Lung (tissue), 12 donors: Measurements from ENCODE around the gene SNED1. TPM values are rescaled to one million over a fixed set of nuclear protein-coding genes. Genes with fewer than 3 reads are reported as not detected.
A peak's percentile ranks its signal among the peaks of the same experiment; 100 is the strongest.

Experiments
- ATAC-seq: fragments of 200-7000 bp; cut with Tn5 transposase; one replicate; pipeline ENCODE4 v1.9.1; 2020; ENCODE audit warnings: moderate number of reproducible peaks; ENCODE audit not compliant: insufficient read depth, low FRiP score
- DNase-seq, 3 donors: peaks; one replicate each; pipeline ENCODE4 v3.0.0-alpha.2; 2013 to 2017
- H3K27ac ChIP-seq, 2 donors: one replicate each; pipeline ENCODE4 v1.5.1; 2013; ENCODE audit warnings: mild to moderate bottlenecking in 2 of 2, moderate library complexity in 2 of 2, control low read depth in 1 of 2, inconsistent platforms in 1 of 2, low read depth in 1 of 2, low read length in 1 of 2
- H3K27me3 ChIP-seq, 3 donors: one replicate each; pipeline ENCODE4 v1.5.1; 2013; ENCODE audit warnings: low read length in 2 of 3; ENCODE audit not compliant: control insufficient read depth in 3 of 3, insufficient read depth in 3 of 3
- H3K36me3 ChIP-seq, 4 donors: one replicate each; pipeline ENCODE4 v1.5.1; 2013; ENCODE audit warnings: low read length in 4 of 4, mild to moderate bottlenecking in 1 of 4, moderate library complexity in 1 of 4; ENCODE audit not compliant: control insufficient read depth in 4 of 4, insufficient read depth in 4 of 4
- H3K4me1 ChIP-seq, 5 donors: one replicate each; pipeline ENCODE4 v1.5.1; 2013; ENCODE audit warnings: low read length in 5 of 5, mild to moderate bottlenecking in 2 of 5, moderate library complexity in 1 of 5; ENCODE audit not compliant: control insufficient read depth in 5 of 5, insufficient read depth in 5 of 5
- H3K4me3 ChIP-seq: one replicate; pipeline ENCODE4 v1.5.1; 2013; ENCODE audit warnings: mild to moderate bottlenecking, control low read depth, moderate library complexity
- H3K9ac ChIP-seq, 2 donors: one replicate each; pipeline ENCODE4 v1.5.1; 2013; ENCODE audit warnings: low read length in 2 of 2, control low read depth in 1 of 2; ENCODE audit not compliant: insufficient read depth in 1 of 2
- H3K9me3 ChIP-seq, 4 donors: one replicate each; pipeline ENCODE4 v1.5.1; 2013; ENCODE audit warnings: low read length in 3 of 4, mild to moderate bottlenecking in 1 of 4, moderate library complexity in 1 of 4; ENCODE audit not compliant: control insufficient read depth in 4 of 4, insufficient read depth in 3 of 4
- WGBS, 2 donors: extraction: QIAGEN DNeasy Blood & Tissue Kit; methylation state at CpG; one replicate each; pipeline ENCODE4 v1.1.7; 2013; 5-methylcytosine and 5-hydroxymethylcytosine counted together
- polyA plus RNA-seq, 2 donors: library from polyadenylated mRNA; stranded (reverse); fragments of 200-250 nt; gene quantifications; one replicate each; pipeline ENCODE4 v1.2.1, GENCODE V29; 2013
- total RNA-seq, 2 donors: library from RNA; depleted of rRNA in 1 of 2; stranded (reverse); fragments of >200 nt in 1 of 2; gene quantifications; one replicate each; pipeline ENCODE4 v1.2.1, GENCODE V29; 2014 to 2021
- TF ChIP-seq, protein P1 (sequence below): IDR thresholded peaks from 2 replicates; pipeline ENCODE4 v1.5.1; 2012; ENCODE audit warnings: mild to moderate bottlenecking; ENCODE audit errors: control extremely low read depth, extremely low read depth
- donor health status: control.
- donor health status: control.
- donor health status: Bipolar disorder and iron deficiency.
- donor health status: healthy.
- donor health status: DM: yes; HTN: yes; CAD: no.

Gene SNED1
- total and polyA plus RNA-seq, 4 donors, result 5.9 to 74.6 (median 34.7) TPM

DNA sequence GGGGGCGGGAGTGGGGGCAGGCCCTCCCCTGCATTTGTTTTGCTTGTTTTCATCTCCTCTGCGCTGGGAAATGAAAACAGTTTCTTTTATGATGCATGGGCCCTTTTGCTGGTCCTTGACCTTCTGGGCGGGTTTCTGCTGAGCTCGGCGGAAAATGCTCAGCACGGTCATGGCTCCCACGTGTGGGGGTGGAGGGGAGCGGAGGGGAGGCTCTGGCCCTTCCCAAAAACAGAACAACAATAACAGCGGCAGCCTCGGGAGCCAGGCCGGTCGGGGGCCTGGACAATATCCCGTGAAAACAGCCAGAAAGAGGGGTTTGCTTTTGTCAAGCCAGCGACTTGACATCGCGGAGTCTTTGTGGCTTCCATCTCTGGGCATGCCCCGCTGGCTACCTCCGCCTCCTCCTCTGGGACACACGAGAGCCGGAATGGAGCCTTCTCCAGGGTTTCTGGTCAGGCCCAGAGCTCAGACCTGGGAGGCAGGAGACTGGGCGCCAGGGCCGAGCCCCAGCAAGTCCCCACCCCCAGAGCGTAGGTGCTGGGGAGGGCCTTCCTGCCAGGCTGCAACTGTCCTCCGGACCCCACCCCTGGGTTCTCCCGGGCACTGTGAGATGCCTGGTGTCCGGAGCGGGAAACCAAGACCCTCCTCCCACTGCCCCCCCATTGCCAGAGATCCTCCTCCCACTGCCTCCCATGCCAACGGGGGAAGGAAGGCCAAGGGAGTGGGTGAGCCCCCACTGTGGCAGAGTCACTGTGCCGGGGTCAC lies 35.9 kb upstream of the SNED1 start:
- Histone ChIP-seq H3K27me3 (no peaks in the 10 kb centered on the region), H3K36me3 (no peaks in the 10 kb centered on the region), H3K4me1 (peaks cover 0 to 73% (median 29%) of the 10 kb centered on the region in 5 donors), H3K4me3 (no peak overlapping the region), H3K9me3 (peaks cover 0 to 3% (median 0%) of the 10 kb centered on the region in 4 donors), H3K27ac (peak overlapping the region in 1 of 2 donors; percentile 46), H3K9ac (peak overlapping the region in 1 of 2 donors; percentile 62)
- TF ChIP-seq, protein P1, sequence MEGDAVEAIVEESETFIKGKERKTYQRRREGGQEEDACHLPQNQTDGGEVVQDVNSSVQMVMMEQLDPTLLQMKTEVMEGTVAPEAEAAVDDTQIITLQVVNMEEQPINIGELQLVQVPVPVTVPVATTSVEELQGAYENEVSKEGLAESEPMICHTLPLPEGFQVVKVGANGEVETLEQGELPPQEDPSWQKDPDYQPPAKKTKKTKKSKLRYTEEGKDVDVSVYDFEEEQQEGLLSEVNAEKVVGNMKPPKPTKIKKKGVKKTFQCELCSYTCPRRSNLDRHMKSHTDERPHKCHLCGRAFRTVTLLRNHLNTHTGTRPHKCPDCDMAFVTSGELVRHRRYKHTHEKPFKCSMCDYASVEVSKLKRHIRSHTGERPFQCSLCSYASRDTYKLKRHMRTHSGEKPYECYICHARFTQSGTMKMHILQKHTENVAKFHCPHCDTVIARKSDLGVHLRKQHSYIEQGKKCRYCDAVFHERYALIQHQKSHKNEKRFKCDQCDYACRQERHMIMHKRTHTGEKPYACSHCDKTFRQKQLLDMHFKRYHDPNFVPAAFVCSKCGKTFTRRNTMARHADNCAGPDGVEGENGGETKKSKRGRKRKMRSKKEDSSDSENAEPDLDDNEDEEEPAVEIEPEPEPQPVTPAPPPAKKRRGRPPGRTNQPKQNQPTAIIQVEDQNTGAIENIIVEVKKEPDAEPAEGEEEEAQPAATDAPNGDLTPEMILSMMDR, result no peak
- DNase-seq (peak; percentile 95 to 99 (median 99)), ATAC-seq (peak; percentile 28)
- WGBS, 2 donors, result 67 to 76% methylated on average over 29 of the region's 29 CpGs

DNA sequence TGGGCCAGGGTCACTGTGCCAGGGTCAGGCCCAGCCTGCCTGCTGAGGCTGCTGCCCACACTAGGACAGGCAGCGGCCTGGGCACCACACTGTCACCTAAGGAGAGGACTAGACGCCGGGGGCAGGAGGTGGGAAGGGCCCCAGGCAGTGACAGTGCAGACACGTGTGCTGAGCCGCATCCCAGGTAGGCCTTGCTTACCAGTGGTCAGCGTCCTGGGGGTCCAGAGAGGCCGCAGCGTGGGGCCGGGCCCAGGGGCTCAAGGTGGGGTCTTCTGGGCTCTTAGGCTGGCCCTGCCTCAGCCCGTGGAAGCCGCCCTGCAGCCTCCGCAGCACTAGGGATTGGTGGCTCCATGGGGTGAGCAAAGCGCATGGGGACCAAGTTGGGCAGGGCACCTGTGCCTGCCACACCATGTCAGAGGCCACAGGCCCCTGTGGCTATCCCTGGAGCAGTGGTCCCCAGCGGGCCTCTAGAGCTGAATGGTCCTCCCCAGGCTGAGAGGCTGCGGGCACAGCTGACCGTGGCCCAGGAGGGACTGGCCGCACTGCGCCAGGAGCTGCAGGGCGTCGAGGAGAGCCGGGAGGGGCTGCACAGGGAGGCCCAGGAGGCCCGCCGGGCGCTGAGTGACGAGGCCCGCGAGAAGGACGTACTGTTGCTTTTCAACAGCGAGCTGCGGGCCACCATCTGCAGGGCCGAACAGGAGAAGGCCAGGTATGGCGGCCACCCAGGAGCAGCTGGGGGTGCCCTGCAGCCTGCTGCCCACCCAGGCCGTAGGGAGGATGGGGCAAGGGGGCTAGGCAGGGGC lies 35.2 kb upstream of the SNED1 start:
- Histone ChIP-seq H3K4me3 (no peak overlapping the region), H3K9me3 (peaks cover 0 to 3% (median 0%) of the 10 kb centered on the region in 4 donors), H3K36me3 (no peaks in the 10 kb centered on the region), H3K9ac (peak overlapping the region in 1 of 2 donors; percentile 62), H3K4me1 (peaks cover 0 to 65% (median 26%) of the 10 kb centered on the region in 5 donors), H3K27me3 (no peaks in the 10 kb centered on the region), H3K27ac (peak overlapping the region in 1 of 2 donors; percentile 46)
- DNase-seq (peak in 1 of 3 donors; percentile 11), ATAC-seq (no peak)
- TF ChIP-seq, protein P1, result no peak
- 91 to 96% methylated on average over 33 of the region's 33 CpGs for WGBS, 2 donors

DNA sequence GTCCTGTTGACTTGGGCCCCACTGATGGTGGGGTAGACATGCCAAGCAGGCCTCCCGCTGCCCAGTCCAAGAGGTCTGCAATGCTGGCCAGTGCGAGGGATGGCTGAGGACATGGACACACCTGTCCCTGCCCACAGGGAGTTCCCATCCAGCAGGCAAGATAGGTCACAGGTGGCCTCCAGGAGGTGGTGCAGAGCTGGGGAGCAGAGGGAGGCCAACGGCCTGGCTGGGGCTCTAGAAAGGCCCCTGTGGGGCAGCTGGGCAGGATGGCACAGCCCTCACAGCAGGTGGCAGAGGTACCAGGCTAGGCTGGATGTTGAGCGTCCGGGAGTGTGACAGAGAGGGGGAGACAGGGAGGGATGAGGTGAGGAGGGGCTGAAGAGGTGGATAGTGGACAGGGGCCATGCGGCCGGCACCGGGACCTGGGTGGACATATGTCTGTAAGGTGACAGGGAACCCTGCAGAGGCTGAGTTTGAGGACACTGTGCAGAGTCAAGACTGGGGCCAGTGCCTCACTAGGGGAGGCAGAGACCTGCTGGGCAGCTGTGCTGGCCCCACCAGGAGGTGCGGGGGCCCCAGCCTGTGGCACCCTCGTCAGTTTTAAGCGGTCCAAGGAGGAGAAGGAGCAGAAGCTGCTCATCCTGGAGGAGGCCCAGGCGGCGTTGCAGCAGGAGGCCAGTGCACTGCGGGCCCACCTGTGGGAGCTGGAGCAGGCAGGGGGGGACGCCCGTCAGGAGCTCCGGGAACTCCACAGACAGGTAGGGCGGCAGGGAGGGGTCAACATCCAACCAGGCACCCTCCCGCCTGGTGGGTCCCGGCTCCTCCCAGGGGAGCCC lies 34.3 kb upstream of the SNED1 start:
- peaks cover 0 to 63% (median 26%) of the 10 kb centered on the region in 5 donors for H3K4me1 ChIP-seq
- H3K27ac ChIP-seq, result no peak overlapping the region
- H3K9ac ChIP-seq, result no peak overlapping the region
- 94 to 97% methylated on average over 20 of the region's 20 CpGs for WGBS, 2 donors
- H3K4me3 ChIP-seq, result no peak overlapping the region
- ATAC-seq, result no peak
- TF ChIP-seq, protein P1, result no peak
- DNase-seq, result peak in 1 of 3 donors; percentile 12
- no peaks in the 10 kb centered on the region for H3K27me3 ChIP-seq
- no peaks in the 10 kb centered on the region for H3K36me3 ChIP-seq
- peaks cover 0 to 3% (median 0%) of the 10 kb centered on the region in 4 donors for H3K9me3 ChIP-seq
